Spleen (tissue), 7 donors: ENCODE measurements around the gene MYO1G.

Experiments
- CTCF ChIP-seq, 11 experiments: fragments of 200-600 bp in 7 of 11; fragments of 450-650 bp in 4 of 11; sonication (generic) in 4 of 11; IDR thresholded peaks in 8 of 11; conservative IDR thresholded peaks in 3 of 11; 1 replicate in 7 of 11; 2 replicates in 4 of 11; pipeline versions ENCODE4 v1.4.0 to v1.8.0; 2016 to 2021; ENCODE audit warnings: antibody characterized with exemption in 11 of 11, inconsistent platforms in 4 of 11, mild to moderate bottlenecking in 1 of 11
- POLR2A ChIP-seq, 3 donors: fragments of 450-650 bp; IDR thresholded peaks; one replicate each; pipeline ENCODE4 v1.5.1; 2017; ENCODE audit warnings: antibody characterized with exemption in 3 of 3, mild to moderate bottlenecking in 1 of 3
- POLR2AphosphoS5 ChIP-seq, 3 donors: sonication (generic); formaldehyde crosslinking; IDR thresholded peaks; one replicate each; pipeline ENCODE4 v1.5.1; 2017; ENCODE audit warnings: antibody characterized with exemption in 3 of 3
- donor health status: DM: no; HTN: no; CAD: no; lungs with moderate emphysema.
- donor health status: DM: no; HTN: no; CAD: no.
- donor health status: DM: no; HTN: no; CAD: no.

- TF ChIP-seq CTCF (IDR thresholded peaks at IDR 0.05 in 8 of 11, conservative IDR thresholded peaks at IDR 0.05 in 3 of 11) (no peak), POLR2A (IDR thresholded peaks at IDR 0.05) (no peak), POLR2AphosphoS5 (IDR thresholded peaks at IDR 0.05) (no peak)
Observed at GRCh38 chr7:44920119-44920518, 58.7 kb downstream of the MYO1G start.
